Fibroblast of mammary gland (primary cell): Measurements from ENCODE around the gene DAB2IP.

Experiments
- DNase-seq: peaks from one replicate; pipeline ENCODE4 v3.0.0-alpha.2; 2010; ENCODE audit warnings: low read depth
- H3K4me3 ChIP-seq: 2 replicates; pipeline ENCODE4 v1.5.1; 2011; ENCODE audit warnings: low read depth, mild to moderate bottlenecking, low read length, moderate library complexity; ENCODE audit not compliant: control insufficient read depth
- CTCF ChIP-seq: conservative IDR thresholded peaks from 2 replicates; pipeline ENCODE4 v1.5.1; 2011; ENCODE audit warnings: low read depth, low read length, inconsistent platforms; ENCODE audit not compliant: control insufficient read depth, insufficient read depth

The DAB2IP gene

GRCh38 chr9:121682926-121683515 lies 31.6 kb downstream of the DAB2IP start:
- no peak for DNase-seq
- TF ChIP-seq CTCF, result no peak

GRCh38 chr9:121683652-121684051 lies 32.2 kb downstream of the DAB2IP start:
- DNase-seq, result no peak
- no peak for TF ChIP-seq CTCF

More at GRCh38 chr9:121682926-121683515, 31.6 kb downstream of the DAB2IP start:
- H3K4me3 ChIP-seq, result no peak overlapping the region

GRCh38 chr9:121684381-121685145 lies 33.1 kb downstream of the DAB2IP start:
- peak; percentile 32 for DNase-seq
- peak; percentile 60 for TF ChIP-seq CTCF

More at GRCh38 chr9:121683652-121684051, 32.2 kb downstream of the DAB2IP start:
- H3K4me3 ChIP-seq, result no peak overlapping the region

GRCh38 chr9:121685146-121685794 lies 33.8 kb downstream of the DAB2IP start:
- no peak for TF ChIP-seq CTCF
- DNase-seq, result no peak
- no peak overlapping the region for H3K4me3 ChIP-seq

More at GRCh38 chr9:121684381-121685145, 33.1 kb downstream of the DAB2IP start:
- H3K4me3 ChIP-seq, result no peak overlapping the region

- no peak for DNase-seq
- TF ChIP-seq CTCF, result no peak
- H3K4me3 ChIP-seq, result no peak overlapping the region
Measured at GRCh38 chr9:121685795-121686377, 34.5 kb downstream of the DAB2IP start.

- peak; percentile 68 for DNase-seq
- peak; percentile 96 for TF ChIP-seq CTCF
- H3K4me3 ChIP-seq, result no peak overlapping the region
Measured at GRCh38 chr9:121686930-121687541, 35.6 kb downstream of the DAB2IP start.
